C1 segment of cervical spinal cord (tissue), 14 donors: Measurements from ENCODE around the gene KAZN.
"Not testable (repeated sequence)": the region's sequence is repeated elsewhere in the genome, so short reads cannot be mapped to it uniquely, and the experiment has no call there.

Experiments
- DNase-seq, 14 donors: peaks; one replicate each; lab custom pipeline; 2025; lab: John Stamatoyannopoulos, UW

Gene KAZN

GRCh38 chr1:15125101-15125745, 526.7 kb downstream of the KAZN start:
- no peak for DNase-seq

DNA sequence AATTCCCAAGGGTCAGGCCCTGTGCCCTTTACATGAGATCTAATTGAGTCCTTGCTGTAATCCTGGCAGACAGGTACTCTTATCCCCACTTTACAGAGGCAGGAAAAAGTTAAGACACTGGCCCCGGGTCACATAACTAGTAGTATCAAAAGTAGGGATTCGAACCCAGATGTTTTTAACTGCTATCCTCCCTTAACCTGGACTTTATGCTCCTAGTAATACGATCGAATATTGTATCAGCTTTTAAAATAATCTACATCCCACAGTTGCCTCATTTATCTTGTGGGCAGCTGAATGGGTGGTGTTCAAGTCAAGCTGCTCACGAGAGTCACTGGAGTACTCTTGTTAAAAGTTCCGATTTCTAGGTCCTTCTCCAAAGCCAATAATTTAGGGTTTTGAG, 529.6 kb downstream of the KAZN start:
- no peak for DNase-seq

DNA sequence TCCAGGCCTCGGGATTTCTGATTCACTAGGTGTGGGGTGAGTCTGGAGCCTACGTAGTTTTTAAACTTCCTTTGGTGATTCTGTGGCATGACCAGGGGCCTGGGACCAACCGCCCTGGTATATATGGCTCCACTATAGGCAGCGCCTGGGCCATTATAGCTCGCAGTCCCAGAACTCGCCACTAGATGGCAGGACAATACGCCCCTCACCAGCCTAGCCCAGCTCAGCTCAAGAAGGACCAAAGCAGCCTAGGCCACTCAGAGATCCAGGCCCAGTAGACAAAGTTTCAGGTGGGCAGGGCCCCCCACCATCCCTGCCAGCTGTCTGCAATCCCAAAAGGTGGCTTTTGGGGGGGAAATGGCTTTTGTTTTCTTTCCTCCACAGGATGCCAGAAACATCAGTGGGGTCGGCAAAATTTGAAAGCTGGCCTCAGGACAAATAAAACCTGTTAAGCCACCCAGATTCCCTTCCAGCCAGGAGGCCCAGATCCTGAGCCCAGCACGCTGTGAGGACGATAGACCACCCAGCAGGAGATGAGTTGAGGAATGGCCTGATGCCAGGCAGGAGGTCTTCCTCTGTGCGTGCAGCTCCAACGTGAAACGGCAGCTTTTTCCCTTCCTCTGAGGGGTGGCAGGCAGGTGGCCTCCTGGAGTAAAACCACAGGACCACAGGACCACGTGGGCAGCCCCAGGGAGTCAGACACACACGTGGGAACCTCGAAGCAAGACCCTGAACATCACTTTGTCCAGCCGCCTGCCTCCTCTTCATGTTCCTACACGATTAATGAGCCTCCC, 530.2 kb downstream of the KAZN start:
- DNase-seq, result peak in 9 of 14 donors; percentile 7 to 58 (median 33)

DNA sequence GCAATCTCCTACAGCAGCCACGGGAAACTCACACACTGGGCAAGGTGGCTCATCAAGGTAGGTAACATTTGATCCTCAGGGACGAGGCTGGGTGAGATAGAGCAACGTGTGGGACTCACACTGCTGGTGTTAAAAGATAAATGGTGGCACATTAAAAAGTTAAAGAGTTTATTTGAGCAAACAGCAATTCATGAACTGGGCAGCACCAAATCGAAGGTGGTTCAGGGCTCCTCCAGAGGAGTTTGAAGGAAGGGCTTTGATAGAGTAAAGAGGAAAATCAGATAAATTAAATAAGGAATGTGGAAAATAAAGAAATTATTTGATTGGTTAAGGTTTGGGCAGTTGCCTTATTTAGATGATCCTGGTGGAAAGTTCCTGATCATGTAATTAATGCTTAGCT, 531.5 kb downstream of the KAZN start:
- DNase-seq, result no peak

GRCh38 chr1:15130607-15131006, 532.1 kb downstream of the KAZN start:
- no peak for DNase-seq

DNA sequence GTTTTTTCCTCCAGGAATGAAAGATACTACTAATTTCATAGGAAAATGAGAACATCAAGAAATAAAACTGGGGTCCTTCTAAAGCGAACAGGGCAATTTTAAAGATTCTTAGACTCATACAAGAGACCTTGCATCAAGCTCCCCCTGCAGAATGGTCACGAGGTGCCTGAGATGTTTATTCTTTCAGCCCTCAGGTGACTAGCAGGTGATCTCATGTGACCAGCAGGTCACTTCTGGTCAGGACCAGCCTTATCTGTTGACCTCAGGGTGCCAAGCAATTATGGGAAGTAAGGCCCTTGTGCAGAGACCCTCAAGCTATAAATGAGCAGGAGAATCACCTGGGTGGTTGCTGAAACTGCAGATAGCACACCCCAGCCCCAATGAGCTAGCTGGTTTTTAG, 534.5 kb downstream of the KAZN start:
- DNase-seq, result no peak

- no peak for DNase-seq
Observed at GRCh38 chr1:15134285-15134684, 535.8 kb downstream of the KAZN start.

DNA sequence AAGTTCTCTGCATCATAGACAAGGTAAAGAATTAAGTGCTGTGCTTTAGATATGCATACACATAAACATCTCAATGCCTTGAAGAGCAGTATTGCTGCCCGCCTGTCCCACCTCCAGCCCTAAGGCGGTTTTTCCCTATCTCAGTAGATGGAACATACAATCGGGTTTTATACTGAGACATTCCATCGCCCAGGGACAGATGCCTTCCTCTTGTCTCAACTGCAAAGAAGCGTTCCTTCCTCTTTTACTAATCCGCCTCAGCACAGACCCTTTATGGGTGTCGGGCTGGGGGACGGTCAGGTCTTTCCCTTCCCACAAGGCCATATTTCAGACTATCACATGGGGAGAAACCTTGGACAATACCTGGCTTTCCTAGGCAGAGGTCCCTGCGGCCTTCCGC, 537.1 kb downstream of the KAZN start:
- not testable (repeated sequence) for DNase-seq

- DNase-seq, result no peak
Observed at GRCh38 chr1:15137809-15138208, 539.3 kb downstream of the KAZN start.

DNA sequence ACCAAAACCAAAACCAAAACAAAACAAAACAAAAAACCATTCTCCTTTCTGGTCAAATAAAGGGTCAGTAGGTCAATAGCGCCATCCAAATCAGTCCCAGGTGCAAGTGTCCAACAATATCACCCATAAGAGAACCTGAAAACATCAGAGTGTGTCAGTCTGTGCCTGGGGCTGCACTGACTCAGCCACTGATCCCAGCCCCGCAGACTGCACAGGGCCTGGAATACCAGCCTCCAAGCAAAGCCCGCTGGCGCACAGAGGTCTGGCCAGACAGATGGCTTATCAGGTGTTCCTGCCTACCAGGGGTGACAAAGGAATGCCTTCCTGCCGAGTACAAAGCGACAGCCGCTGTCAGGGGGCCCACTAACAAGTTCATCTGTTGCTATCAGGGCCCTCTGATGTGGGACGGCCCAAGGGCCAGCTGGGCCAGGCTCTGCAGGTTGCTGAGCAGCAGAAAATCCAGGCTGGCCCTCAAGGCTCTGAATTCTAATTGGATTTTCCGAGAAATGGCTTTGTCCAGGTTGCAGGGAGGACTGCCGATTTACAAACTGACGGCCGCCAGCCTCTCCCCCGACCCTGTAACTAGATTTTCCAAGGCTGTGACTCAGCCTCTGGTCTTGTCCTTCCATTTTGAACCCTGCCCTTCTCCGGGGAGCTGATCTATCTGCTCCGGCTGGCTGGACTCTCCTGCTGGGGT, 541.3 kb downstream of the KAZN start:
- peak in 3 of 14 donors; percentile 13 to 99 (median 26) for DNase-seq

DNA sequence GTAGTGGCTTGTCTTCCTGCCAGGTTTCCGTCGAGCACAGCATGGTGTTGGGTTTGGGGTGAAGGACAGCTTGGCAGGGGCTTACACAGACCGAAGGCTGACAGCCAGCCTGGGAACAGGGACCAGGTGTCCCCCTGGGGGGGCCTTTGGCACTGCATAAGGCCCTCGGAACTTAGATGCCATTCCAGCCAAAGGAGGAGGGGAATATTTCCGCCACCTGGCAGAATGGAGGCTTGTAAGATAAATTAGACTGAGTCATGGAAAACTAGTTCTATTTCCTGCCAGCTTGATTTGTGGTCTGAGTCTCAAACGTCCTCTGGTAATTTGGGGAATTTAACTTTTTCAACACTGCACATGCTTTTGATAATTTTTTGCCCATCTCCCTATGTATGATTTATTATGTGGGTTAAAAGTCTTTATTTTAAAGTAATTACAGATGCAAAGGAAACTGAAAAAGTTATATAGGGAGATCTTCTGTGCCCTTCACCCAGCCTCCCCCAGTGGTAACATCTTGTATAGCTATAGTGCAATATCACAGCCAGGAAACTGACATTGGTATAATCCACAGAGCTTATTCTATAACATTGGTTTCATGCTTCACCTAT, 543.6 kb downstream of the KAZN start:
- DNase-seq, result peak in 3 of 14 donors; percentile 12 to 98 (median 55)

DNA sequence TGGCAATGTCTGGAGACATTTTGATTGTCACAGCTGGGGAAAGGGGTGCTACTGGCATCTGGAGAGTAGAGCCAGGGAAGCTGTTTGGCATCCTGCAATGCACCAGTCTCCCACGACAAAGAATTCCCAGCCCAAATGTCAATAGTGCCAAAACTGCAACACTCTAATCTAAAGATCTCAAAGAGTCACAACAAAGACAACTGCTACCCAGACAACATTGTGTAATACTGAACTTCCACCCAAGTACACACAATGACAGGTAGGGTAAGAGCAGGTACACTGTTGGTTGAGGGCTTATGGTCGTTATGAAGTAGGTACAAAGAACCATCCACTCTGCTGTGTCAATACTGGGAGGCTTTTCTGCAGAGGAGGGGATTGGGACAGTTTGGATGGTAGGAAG, 546.8 kb downstream of the KAZN start:
- DNase-seq, result no peak

- no peak for DNase-seq
Observed at GRCh38 chr1:15146142-15146680, 547.7 kb downstream of the KAZN start.

GRCh38 chr1:15146971-15147376, 548.5 kb downstream of the KAZN start:
- DNase-seq, result no peak

GRCh38 chr1:15148004-15148403, 549.5 kb downstream of the KAZN start:
- DNase-seq, result no peak

- no peak for DNase-seq
Observed at GRCh38 chr1:15148475-15148874, 550.0 kb downstream of the KAZN start.

GRCh38 chr1:15148941-15149340, 550.5 kb downstream of the KAZN start:
- peak in 1 of 14 donors; percentile 82 for DNase-seq

DNA sequence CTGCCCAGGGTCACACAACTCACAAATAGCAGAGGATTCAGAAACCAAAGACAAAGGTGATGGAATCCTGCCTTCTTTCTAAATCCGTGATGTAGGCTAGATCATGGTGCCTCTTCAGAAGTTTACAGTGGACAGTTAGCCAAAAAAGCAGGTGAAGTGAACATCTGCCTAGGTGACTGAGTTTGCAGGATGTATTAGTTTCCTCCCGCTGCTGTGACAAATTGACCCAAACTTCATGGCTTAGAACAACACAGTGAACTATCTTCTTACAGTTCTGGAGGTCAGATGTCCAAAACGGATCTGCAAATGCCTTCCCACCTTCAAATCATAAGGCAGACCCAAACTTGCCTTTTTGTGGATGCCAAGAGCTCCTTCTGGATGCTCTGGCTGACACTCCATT, 551.9 kb downstream of the KAZN start:
- DNase-seq, result no peak

GRCh38 chr1:15151377-15151806, 552.9 kb downstream of the KAZN start:
- DNase-seq, result peak in 1 of 14 donors; percentile 40

- DNase-seq, result peak in 1 of 14 donors; percentile 33
Observed at GRCh38 chr1:15151871-15152270, 553.4 kb downstream of the KAZN start.

GRCh38 chr1:15152318-15153183, 554.1 kb downstream of the KAZN start:
- peak in 12 of 14 donors; percentile 35 to 79 (median 63) for DNase-seq
